Breast epithelium (tissue), 3 donors: Measurements from ENCODE around the gene TOP1.

ENCODE experiments used
- CTCF ChIP-seq, 3 donors: fragments of 450-650 bp; IDR thresholded peaks; one replicate each; pipeline ENCODE4 v1.5.1; 2016 to 2017; ENCODE audit warnings: antibody characterized with exemption in 3 of 3, mild to moderate bottlenecking in 3 of 3, moderate library complexity in 3 of 3
- POLR2A ChIP-seq: fragments of 450-650 bp; IDR thresholded peaks from one replicate; pipeline ENCODE4 v1.6.1; 2016; ENCODE audit warnings: antibody characterized with exemption, mild to moderate bottlenecking, moderate library complexity
- POLR2AphosphoS5 ChIP-seq, 3 donors: sonication (generic); formaldehyde crosslinking; IDR thresholded peaks; one replicate each; pipeline ENCODE4 v1.6.1; 2017; ENCODE audit warnings: antibody characterized with exemption in 3 of 3

GRCh38 chr20:41110012-41110411, 81.4 kb downstream of the TOP1 start:
- TF ChIP-seq CTCF (IDR thresholded peaks at IDR 0.05) (no peak), POLR2A (no peak), POLR2AphosphoS5 (IDR thresholded peaks at IDR 0.05) (no peak)
